Prostate gland (tissue), 2 donors: ENCODE measurements around the gene DBX1. TPM values are rescaled to one million over a fixed set of nuclear protein-coding genes. Genes with fewer than 3 reads are reported as not detected.

Experiments used
- DNase-seq: peaks from one replicate; pipeline ENCODE4 v3.0.0-alpha.2; 2019; ENCODE audit warnings: low spot score
- H3K27ac ChIP-seq, 2 donors: fragments of 200-600 bp; sonication (generic); 2 replicates each; pipeline ENCODE4 v1.5.1; 2017 to 2019
- H3K27me3 ChIP-seq: fragments of 200-600 bp; sonication (generic); replicated peaks from 2 replicates; pipeline ENCODE4 v1.5.1; 2019; ENCODE audit not compliant: insufficient read depth
- H3K36me3 ChIP-seq, 2 donors: fragments of 200-600 bp; sonication (generic); 1 replicate in 1 of 2; 2 replicates in 1 of 2; pipeline versions ENCODE4 v1.5.1 to v1.8.1; 2017 to 2019
- H3K4me1 ChIP-seq: fragments of 200-600 bp; sonication (generic); replicated peaks from 2 replicates; pipeline ENCODE4 v1.5.1; 2019
- H3K4me3 ChIP-seq, 2 donors: fragments of 200-600 bp; sonication (generic); 2 replicates each; pipeline ENCODE4 v1.5.1; 2017 to 2019
- H3K9me3 ChIP-seq: fragments of 200-600 bp; sonication (generic); 2 replicates; pipeline ENCODE4 v1.5.1; 2017
- POLR2A ChIP-seq: fragments of 450-650 bp; IDR thresholded peaks from one replicate; pipeline ENCODE4 v1.6.1; 2016; ENCODE audit warnings: antibody characterized with exemption, mild to moderate bottlenecking
- POLR2AphosphoS5 ChIP-seq: sonication (generic); formaldehyde crosslinking; IDR thresholded peaks from one replicate; pipeline ENCODE4 v1.6.1; 2017; ENCODE audit warnings: antibody characterized with exemption
- WGBS: methylation state at CpG from one replicate; pipeline ENCODE4 v1.1.5; 2018; 5-methylcytosine and 5-hydroxymethylcytosine counted together
- intact Hi-C: fragments of 100-400 bp; cut with DNase I; formaldehyde crosslinking; loops from one replicate; pipeline ENCODE4 v1.14.2; 2022
- total RNA-seq, 2 donors: library from RNA; depleted of rRNA; stranded (reverse); fragments of >200 nt; gene quantifications; one replicate each; pipeline ENCODE4 v1.1.0, GENCODE V29; 2016
- TF ChIP-seq, protein P1 (sequence below), 4 experiments: fragments of 200-600 bp in 2 of 4; fragments of 450-650 bp in 2 of 4; sonication (generic) in 2 of 4; IDR thresholded peaks; 1 replicate in 3 of 4; 2 replicates in 1 of 4; pipeline ENCODE4 v1.5.1; 2016 to 2019; ENCODE audit warnings: antibody characterized with exemption in 4 of 4, mild to moderate bottlenecking in 2 of 4, moderate library complexity in 2 of 4

The DBX1 gene
- total RNA-seq, 2 donors from 2014 or later: not detected

- H3K4me3 ChIP-seq: no peak overlapping the region
- WGBS: 6% methylated on average over 24 of the region's 24 CpGs
- intact Hi-C loops: no loop called here
- no peaks in the 10 kb centered on the region for H3K4me1 ChIP-seq
- TF ChIP-seq POLR2A (no peak), POLR2AphosphoS5 (no peak)
- TF ChIP-seq, protein P1, sequence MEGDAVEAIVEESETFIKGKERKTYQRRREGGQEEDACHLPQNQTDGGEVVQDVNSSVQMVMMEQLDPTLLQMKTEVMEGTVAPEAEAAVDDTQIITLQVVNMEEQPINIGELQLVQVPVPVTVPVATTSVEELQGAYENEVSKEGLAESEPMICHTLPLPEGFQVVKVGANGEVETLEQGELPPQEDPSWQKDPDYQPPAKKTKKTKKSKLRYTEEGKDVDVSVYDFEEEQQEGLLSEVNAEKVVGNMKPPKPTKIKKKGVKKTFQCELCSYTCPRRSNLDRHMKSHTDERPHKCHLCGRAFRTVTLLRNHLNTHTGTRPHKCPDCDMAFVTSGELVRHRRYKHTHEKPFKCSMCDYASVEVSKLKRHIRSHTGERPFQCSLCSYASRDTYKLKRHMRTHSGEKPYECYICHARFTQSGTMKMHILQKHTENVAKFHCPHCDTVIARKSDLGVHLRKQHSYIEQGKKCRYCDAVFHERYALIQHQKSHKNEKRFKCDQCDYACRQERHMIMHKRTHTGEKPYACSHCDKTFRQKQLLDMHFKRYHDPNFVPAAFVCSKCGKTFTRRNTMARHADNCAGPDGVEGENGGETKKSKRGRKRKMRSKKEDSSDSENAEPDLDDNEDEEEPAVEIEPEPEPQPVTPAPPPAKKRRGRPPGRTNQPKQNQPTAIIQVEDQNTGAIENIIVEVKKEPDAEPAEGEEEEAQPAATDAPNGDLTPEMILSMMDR (IDR thresholded peaks at IDR 0.05): no peak
- no peaks in the 10 kb centered on the region for H3K9me3 ChIP-seq
- H3K27ac ChIP-seq: no peak overlapping the region
- DNase-seq: no peak
- H3K27me3 ChIP-seq: peaks cover 60% of the 10 kb centered on the region
- H3K36me3 ChIP-seq: no peaks in the 10 kb centered on the region
These were observed 1.9 kb upstream of the DBX1 start for GRCh38 chr11:20161923-20162744.

GRCh38 chr11:20161230-20161918, 1.1 kb upstream of the DBX1 start:
- intact Hi-C loops: no loop called here
- no peak for DNase-seq
- H3K36me3 ChIP-seq: no peaks in the 10 kb centered on the region
- H3K27me3 ChIP-seq: peaks cover 66% of the 10 kb centered on the region
- H3K4me1 ChIP-seq: no peaks in the 10 kb centered on the region
- H3K27ac ChIP-seq: no peak overlapping the region
- WGBS: 6% methylated on average over 29 of the region's 29 CpGs
- no peaks in the 10 kb centered on the region for H3K9me3 ChIP-seq
- no peak for TF ChIP-seq POLR2A
- no peak for TF ChIP-seq POLR2AphosphoS5
- TF ChIP-seq, protein P1 (IDR thresholded peaks at IDR 0.05): no peak
- no peak overlapping the region for H3K4me3 ChIP-seq

DNA sequence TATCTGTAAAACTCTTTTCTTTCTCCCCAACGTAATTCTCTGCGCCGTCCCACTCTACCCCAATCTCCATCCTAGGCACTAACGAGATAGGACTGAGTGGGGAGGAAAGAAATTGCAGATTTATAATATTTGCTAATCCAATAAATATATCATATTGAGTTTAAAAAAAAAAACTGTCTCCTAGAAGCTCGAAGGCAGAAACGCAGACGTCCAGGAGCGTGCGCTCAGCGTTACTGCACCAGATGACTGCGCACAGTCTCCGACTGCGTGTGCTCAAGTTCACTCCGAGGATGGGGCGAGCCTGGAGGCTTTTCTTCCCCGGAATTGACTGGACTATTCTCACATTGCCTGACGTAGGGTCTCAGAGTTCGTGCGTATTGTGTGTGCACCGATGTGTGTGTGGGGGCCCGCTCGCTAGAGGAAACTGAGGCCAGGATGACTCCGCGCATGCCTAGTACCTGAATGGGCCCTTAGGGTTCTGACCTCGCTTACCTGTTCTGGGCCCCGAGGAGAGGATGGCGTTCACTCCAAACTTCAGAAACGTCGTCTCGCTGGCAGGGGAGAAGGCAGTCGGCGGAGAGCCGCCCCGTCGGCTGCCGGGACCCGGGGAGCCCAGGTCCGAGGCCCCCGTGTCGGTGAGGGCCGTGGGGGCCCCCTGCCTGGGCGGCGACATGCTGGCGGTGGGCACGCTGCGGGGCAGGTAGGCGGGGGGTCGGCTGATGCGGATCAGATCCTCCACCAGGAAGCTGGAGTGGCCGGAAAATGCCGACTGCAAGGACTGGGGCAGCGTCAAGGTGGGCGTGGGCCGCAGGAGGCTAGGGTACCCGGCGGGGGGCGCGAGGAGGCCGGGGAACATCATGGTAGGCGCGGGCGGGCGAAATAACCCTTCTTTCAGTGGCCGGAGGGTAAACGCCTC, 551 bp downstream of the DBX1 start:
- no peaks in the 10 kb centered on the region for H3K4me1 ChIP-seq
- 4% methylated on average over 59 of the region's 65 CpGs for WGBS
- H3K4me3 ChIP-seq: no peak overlapping the region
- no peaks in the 10 kb centered on the region for H3K9me3 ChIP-seq
- peaks cover 75% of the 10 kb centered on the region for H3K27me3 ChIP-seq
- TF ChIP-seq, protein P1 (IDR thresholded peaks at IDR 0.05): no peak
- TF ChIP-seq POLR2AphosphoS5 (no peak), POLR2A (no peak)
- no peak overlapping the region for H3K27ac ChIP-seq
- DNase-seq: no peak
- intact Hi-C loops: no loop called here
- no peaks in the 10 kb centered on the region for H3K36me3 ChIP-seq

- Histone ChIP-seq H3K4me1 (no peaks in the 10 kb centered on the region), H3K36me3 (no peaks in the 10 kb centered on the region), H3K27me3 (peaks cover 78% of the 10 kb centered on the region), H3K4me3 (no peak overlapping the region), H3K9me3 (no peaks in the 10 kb centered on the region), H3K27ac (no peak overlapping the region)
- TF ChIP-seq, protein P1 (IDR thresholded peaks at IDR 0.05): no peak
- TF ChIP-seq POLR2A: no peak
- TF ChIP-seq POLR2AphosphoS5: no peak
- peak; percentile 9 for DNase-seq
- WGBS: 4% methylated on average over 33 of the region's 33 CpGs
- intact Hi-C loops: no loop called here
These were observed 1.5 kb downstream of the DBX1 start for GRCh38 chr11:20158597-20159257.
